Omental fat pad (tissue), 4 donors: ENCODE data around the gene IRAG1. TPM values are rescaled to one million over a fixed set of nuclear protein-coding genes. Genes with fewer than 3 reads are reported as not detected.
"Not testable (repeated sequence)": the region's sequence is repeated elsewhere in the genome, so short reads cannot be mapped to it uniquely, and the experiment has no call there.

ENCODE experiments used
- ATAC-seq: fragments of 150-250 bp; one replicate; pipeline ENCODE4 v1.9.1; 2016; ENCODE audit warnings: mild to moderate bottlenecking, moderate library complexity; ENCODE audit not compliant: low FRiP score
- DNase-seq: peaks from one replicate; pipeline ENCODE4 v3.0.0-alpha.2; 2019; ENCODE audit warnings: low spot score
- total RNA-seq, 4 donors: library from RNA; depleted of rRNA; stranded (reverse); fragments of >200 nt; gene quantifications; one replicate each; pipeline ENCODE4 v1.1.0, GENCODE V29; 2016
- TF ChIP-seq, protein P1 (sequence below), 3 donors: fragments of 450-650 bp; IDR thresholded peaks; one replicate each; pipeline ENCODE4 v1.5.1; 2016 to 2017; ENCODE audit warnings: antibody characterized with exemption in 3 of 3, mild to moderate bottlenecking in 3 of 3, moderate library complexity in 2 of 3

Gene IRAG1
- total RNA-seq, 4 donors from 2014 or later: 3.3 to 32.3 (median 7.7) TPM

DNA sequence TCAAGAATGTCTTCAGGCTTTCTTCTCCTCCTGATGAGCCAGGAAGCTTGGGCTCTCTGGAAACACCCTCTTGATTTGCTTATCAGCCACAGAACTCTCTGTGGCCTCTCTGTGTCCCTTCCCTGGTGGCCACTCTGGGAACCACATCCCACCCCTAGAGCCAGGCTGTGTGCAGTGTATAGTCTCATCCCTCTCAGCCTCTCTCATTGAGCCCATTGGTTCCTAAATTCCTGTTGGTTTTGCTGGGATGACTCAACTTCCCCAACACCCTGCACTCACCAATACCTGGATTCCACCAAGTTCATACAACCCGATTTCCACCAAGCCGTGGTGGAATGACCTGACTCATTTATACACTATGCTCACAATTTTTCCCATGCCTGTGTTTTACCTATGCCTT lies 5.2 kb downstream of the IRAG1 start:
- TF ChIP-seq, protein P1, sequence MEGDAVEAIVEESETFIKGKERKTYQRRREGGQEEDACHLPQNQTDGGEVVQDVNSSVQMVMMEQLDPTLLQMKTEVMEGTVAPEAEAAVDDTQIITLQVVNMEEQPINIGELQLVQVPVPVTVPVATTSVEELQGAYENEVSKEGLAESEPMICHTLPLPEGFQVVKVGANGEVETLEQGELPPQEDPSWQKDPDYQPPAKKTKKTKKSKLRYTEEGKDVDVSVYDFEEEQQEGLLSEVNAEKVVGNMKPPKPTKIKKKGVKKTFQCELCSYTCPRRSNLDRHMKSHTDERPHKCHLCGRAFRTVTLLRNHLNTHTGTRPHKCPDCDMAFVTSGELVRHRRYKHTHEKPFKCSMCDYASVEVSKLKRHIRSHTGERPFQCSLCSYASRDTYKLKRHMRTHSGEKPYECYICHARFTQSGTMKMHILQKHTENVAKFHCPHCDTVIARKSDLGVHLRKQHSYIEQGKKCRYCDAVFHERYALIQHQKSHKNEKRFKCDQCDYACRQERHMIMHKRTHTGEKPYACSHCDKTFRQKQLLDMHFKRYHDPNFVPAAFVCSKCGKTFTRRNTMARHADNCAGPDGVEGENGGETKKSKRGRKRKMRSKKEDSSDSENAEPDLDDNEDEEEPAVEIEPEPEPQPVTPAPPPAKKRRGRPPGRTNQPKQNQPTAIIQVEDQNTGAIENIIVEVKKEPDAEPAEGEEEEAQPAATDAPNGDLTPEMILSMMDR (IDR thresholded peaks at IDR 0.05): no peak
- ATAC-seq (no peak), DNase-seq (no peak)

DNA sequence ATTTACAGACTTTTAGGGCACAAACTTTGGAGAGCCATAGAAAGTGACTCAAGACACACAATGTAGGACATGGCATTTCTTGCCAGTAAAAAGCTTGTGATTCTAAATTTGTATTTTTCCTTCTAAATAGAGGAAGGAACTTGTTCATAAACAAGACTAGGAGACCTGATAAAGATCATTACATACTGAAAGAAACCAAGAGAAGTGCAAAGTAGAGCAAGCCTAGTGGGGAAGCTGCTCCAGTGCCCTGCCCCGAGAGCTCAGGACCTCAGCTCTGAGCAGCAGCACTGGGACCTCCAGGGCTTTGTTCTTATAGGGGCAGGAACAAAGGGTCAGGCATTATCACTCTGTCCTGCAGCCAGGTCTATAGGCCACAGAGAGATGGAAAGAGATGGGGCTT lies 7.2 kb downstream of the IRAG1 start:
- no peak for DNase-seq
- TF ChIP-seq, protein P1 (IDR thresholded peaks at IDR 0.05): no peak
- no peak for ATAC-seq

DNA sequence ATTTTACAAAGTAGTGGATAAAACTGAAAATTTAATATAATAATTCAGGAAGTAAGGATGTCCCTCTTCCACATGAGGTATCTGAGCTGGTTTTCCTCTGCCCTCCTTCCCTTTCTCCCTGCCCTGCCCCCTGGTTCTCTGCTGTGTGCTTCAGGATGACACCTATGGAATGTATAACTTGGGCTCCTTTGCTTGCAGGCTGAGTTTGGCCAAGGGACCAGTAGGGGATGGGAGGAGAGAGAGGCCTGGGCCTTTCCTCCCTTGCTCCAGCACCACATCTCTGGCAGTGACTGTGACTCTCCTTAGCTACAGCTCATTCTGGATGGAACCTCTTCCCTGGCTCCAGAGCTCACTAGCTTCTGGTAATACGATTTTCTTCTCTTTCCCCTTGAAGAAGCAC lies 10.1 kb downstream of the IRAG1 start:
- DNase-seq (no peak), ATAC-seq (no peak)
- TF ChIP-seq, protein P1 (IDR thresholded peaks at IDR 0.05): no peak

- ATAC-seq: no peak
- TF ChIP-seq, protein P1 (IDR thresholded peaks at IDR 0.05): no peak
- no peak for DNase-seq
Measured at GRCh38 chr11:10680956-10681487, 12.5 kb downstream of the IRAG1 start.

DNA sequence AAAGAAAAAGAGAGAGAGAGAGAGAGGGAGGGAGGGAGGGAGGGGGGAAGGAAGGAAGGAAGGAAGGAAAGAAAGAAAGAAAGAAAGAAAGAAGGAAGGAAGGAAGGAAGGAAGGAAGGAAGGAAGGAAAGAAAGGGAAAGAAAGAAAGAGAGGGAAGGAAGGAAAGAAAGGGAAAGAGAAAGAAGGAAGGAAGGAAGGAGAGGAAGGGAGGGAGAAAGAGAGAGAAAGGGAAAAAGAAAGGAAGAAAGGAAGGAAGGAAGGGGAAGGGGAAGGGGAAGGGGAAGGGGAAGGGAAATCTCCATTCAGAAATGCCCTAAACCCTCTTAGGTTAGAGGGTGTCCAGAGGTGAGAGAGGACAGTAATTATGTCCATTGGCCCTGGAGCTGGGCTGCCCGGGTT lies 13.3 kb downstream of the IRAG1 start:
- DNase-seq, ATAC-seq: not testable (repeated sequence)

DNA sequence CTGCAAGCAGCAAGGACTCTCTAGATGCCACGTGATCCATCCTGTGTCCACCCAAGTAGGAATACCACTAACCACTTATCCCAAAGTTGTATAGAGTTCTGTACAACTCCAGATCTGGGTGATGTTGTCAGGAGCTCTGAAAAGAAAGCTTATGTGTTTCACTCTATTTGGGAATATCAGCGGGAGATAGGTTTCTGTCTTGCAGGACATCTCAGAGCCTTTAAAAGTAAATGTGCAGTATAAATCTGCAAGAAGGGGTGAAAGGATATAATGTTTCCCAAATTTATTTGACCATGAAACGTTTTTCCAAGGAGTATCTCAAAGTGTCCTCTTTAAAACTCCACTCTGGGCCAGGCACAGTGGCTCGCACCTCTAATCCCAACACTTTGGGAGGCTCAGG lies 13.9 kb downstream of the IRAG1 start:
- no peak for ATAC-seq
- no peak for DNase-seq
- TF ChIP-seq, protein P1 (IDR thresholded peaks at IDR 0.05): no peak

DNA sequence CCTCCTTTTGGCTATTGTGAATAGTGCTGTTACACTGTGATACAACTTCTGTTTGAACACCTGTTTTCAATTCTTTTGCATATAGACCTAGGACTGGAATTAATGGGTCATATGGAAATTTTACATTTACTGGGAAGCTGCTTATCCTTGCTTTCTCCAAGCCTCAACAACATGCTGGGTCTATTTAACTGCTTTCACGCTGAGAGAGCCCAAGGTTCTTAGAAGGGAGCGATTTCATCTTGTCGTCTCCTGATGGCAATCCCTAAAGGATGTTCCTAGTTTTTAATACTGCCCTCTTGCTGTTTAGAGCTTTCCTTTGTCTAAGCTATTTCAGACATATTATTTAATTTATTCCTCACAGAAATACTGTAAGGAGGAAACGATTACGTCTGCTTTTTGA lies 15.5 kb downstream of the IRAG1 start:
- TF ChIP-seq, protein P1 (IDR thresholded peaks at IDR 0.05): no peak
- ATAC-seq: no peak
- no peak for DNase-seq

- ATAC-seq (no peak), DNase-seq (no peak)
- TF ChIP-seq, protein P1 (IDR thresholded peaks at IDR 0.05): no peak
Measured at GRCh38 chr11:10676919-10677318, 16.6 kb downstream of the IRAG1 start.
